Measurements from ENCODE around the gene KTN1.

GRCh38 chr14:55614304-55614703 is 34.3 kb downstream of the KTN1 start:
- TF ChIP-seq CTCF (IDR thresholded peaks at IDR 0.05), result no peak
- TF ChIP-seq, protein P1, sequence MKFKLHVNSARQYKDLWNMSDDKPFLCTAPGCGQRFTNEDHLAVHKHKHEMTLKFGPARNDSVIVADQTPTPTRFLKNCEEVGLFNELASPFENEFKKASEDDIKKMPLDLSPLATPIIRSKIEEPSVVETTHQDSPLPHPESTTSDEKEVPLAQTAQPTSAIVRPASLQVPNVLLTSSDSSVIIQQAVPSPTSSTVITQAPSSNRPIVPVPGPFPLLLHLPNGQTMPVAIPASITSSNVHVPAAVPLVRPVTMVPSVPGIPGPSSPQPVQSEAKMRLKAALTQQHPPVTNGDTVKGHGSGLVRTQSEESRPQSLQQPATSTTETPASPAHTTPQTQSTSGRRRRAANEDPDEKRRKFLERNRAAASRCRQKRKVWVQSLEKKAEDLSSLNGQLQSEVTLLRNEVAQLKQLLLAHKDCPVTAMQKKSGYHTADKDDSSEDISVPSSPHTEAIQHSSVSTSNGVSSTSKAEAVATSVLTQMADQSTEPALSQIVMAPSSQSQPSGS (CRISPR knock-in tag; IDR thresholded peaks at IDR 0.05; ENCODE audit: borderline replicate concordance, low read depth), result no peak
- TF ChIP-seq PREB (CRISPR knock-in tag; IDR thresholded peaks at IDR 0.05; ENCODE audit: borderline replicate concordance), result no peak
